HG03432 (cell line): ENCODE results near the gene PELI2.

Experiments used
- ATAC-seq: cut with Tn5 transposase; IDR thresholded peaks from one replicate; pipeline ENCODE4 v1.9.1; 2021; ENCODE audit warnings: mild to moderate bottlenecking, moderate library complexity; ENCODE audit not compliant: unreplicated experiment

PELI2 gene, protein sequence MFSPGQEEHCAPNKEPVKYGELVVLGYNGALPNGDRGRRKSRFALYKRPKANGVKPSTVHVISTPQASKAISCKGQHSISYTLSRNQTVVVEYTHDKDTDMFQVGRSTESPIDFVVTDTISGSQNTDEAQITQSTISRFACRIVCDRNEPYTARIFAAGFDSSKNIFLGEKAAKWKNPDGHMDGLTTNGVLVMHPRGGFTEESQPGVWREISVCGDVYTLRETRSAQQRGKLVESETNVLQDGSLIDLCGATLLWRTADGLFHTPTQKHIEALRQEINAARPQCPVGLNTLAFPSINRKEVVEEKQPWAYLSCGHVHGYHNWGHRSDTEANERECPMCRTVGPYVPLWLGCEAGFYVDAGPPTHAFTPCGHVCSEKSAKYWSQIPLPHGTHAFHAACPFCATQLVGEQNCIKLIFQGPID

DNA sequence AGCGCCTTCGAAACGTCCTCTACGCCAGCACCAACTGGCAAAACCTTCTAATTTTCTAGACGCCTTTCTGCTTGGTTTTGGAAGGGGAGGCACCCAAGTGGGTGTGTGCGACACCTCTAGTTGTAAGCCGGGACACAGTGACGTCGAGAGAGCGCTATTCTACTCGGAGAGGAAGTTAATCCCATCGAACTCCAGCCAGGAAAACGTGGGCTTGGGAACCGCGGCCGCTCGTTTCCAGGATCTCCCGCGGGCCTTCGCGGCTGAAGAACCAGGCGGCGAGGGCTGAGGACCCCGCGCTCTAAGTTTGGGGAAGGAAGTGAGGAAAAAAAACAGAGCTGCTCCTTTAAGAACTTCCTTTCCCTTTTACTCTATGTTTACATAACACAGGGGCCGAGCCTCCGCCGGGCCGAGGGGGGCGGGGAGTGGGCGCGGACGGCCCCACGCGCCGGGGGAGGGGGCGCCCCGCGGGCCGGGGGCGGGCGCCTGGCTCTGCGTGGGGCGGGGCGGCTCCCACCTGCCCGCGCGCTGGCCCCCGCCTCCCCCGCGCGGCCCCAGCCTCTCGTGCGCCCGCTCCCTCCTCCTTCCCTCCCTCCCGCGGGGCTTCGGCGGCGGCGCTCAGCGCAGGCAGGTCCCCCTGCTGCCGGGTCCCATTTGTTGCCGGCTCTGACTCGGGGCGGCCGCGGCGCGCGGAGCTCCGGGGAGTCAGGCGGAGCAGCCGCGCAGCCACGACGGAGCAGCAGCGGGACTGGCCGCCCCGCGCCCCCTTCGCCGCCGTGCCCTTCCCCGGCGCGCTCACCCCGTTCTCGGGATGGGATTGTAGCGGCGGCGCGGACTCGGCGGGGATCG, at the start of gene PELI2:
Gene PELI2 (plus strand): TSS at position 647 of the 846 bp plus-strand sequence. CDS start 250 bp downstream, outside the sequence.
- ATAC-seq: peak; percentile 73

DNA sequence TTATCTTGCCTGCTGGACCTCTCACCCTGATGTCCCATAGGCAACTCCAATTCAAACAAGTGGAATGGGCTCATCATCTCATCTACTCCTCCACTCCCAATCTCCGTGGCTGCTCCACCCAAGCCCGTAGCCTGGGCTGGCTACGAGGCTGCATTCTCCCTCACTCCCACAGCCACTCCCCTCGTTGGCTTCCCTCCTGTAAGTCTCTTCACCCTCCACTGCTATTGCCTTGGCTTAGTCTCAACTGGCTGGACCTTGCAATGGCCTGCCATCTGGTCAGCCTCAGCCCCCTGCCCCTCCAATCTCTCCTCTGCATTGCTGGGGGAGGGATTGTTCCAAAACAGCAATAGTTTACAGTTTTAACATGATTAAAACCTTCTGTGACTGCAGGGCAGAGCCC, 44.4 kb upstream of the PELI2 start:
- no peak for ATAC-seq

DNA sequence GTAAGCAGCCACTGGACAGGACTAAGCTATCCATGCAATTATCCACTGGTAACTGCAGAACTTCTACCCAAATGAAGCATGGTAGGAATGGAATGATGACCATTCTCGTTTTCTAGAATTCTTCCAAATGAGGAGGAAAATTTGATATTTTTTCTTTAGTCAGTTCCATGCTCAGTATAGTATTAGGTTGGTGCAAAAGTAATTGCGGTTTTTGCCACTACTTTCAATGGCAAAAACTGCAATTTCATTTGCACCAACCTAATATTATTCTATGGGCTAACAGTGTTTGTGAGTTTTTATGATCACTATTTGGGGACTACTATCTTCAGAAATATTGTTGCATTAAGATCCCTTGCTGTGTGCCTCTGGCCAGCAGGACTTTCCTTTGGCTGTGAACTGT, 42.9 kb upstream of the PELI2 start:
- no peak for ATAC-seq

DNA sequence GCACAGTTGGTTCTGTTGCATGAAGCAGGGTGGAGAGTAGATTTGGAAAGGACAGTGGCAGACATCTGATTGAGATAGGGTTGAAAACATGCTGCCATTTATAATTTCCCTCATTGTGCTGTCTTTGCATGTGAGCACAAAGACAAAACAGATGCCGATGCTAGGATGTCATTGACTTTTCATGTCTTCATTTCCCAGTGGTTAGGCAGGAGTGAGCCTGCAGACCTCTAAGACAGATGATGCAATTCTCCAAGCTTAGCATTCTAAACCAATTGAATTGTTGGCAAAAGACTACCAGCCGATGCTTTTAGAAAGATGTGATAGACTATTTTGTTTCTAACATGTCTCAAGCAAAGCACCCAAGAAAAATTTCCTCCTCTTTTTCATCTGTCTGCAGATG, 37.1 kb upstream of the PELI2 start:
- ATAC-seq: no peak

DNA sequence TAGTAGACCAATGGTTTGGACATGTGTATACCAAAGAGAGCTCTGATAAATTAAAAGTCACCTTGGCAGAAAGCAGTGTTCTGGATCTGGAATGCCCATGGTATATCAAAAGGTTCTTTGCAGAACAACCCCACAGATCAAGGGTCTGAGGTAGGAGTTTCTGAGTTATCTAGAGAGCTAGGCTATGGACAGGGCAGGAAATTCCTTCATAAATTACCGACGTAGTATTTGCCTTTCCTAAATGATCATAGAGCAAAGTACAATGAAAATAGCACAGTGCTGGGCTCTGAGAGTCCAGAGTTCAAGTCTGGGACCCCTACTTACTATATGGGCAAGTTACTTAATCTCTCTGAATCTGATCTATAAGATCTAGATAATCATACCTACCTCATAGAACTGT, 35.3 kb upstream of the PELI2 start:
- no peak for ATAC-seq

DNA sequence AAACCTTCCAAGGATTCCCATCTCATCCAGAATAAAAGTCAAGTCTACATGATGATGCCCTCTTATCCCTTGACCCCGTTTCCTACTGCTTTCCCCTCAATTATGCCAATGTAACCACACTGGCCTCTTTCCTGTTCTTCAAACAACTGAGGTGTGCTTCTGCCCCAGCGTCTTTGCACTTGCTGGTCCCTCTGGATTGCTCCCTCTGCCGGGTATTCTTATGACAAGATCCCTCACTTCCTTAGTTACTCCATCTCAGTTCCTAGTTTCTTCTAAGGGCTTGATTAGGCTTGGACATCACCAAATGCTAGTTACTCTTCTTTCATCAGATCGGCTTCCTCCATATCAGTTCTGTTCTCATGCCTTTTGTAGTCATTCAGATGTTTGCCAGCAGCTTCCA, 32.7 kb upstream of the PELI2 start:
- ATAC-seq: no peak

DNA sequence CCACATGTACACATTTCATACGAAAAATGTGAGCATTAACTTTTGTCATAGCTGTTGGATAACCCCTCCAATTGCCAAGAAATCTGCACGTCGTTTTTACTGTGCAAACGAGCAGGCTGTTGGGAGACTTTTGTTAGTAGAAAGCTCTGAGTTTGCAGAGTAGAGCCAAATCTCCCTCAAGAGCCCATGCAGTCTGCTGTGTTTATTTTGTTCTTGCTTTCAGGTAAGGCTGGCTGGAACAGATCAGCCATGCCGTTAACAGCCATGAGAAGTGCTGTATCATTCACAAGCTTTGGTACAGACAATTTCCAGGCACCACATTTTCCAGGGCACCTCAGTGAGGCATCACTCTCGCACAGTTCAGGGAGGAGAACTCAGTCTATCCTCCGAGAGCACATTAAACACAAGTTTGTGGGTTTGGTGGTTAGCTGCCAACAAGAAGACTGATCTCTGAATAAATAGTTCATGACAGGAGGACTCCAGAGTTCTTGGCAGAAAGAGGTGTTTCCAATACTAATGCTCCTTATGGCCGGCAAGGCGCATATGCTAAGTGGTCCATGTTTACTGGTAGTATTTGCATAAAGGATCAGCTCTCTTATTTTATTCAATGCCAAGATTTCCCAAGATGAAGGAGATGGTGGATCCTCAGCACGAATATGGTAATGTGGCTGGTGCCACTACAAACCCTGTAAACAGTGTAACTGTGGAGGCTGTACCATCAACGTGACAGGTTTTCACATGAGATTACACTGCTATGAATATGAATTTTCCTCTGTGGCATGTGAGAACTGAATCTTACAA, 30.3 kb upstream of the PELI2 start:
- no peak for ATAC-seq

DNA sequence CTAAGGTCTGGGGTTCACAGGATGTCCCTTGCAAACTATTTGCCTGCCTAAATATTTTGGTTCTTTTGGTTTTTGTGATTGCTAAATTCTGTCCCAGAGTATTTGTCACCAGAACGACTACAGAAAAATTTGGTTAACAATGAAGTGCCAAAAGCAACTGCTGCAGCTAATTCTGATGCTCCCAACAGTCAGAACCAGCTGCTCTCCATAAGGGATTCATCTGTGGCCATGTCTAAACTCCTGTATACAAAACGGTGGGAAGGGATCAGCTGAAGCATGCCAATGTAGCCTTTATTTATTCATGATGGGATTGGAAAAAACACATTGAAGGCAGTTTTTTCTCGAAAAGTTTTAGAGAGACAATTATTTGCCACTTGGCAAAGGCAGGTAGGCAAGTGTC, 29.3 kb upstream of the PELI2 start:
- no peak for ATAC-seq

DNA sequence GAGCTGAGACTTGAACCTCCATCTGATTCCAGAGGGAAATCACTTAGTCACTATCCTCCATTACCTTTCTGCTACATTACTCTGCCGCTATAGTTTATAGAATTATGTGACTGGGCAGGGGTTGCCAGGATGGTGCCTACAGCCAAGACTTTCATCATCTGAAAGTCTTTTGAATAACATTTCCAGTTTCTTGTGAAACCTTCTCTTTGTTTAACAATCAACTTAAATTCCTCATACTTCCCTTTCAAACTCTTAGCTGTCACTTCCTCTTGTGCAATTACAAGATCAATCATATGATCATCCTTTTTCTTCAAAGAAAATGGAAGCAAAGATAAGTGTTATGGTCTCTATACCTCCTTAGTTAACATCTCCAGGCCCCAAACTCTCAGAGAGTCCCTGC, 25.4 kb upstream of the PELI2 start:
- no peak for ATAC-seq

DNA sequence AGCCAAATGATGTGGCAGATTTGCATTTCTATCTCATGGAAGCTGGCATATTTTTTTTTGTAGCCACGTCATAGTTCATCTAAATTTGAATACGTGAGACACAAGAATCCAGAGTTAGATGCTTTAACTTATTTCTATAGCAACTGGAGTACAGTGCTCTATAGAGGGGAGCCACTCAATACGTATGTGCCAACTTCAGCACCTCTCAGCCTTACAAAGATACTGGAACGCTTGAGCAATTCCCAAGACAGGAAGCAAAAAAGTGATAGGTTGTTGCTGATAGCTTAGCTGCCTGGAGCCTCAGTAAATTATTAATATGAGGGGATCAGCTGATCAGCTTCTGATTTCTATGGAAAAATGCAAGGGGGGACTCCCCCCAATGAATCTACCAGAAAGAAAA, 24.1 kb upstream of the PELI2 start:
- no peak for ATAC-seq

DNA sequence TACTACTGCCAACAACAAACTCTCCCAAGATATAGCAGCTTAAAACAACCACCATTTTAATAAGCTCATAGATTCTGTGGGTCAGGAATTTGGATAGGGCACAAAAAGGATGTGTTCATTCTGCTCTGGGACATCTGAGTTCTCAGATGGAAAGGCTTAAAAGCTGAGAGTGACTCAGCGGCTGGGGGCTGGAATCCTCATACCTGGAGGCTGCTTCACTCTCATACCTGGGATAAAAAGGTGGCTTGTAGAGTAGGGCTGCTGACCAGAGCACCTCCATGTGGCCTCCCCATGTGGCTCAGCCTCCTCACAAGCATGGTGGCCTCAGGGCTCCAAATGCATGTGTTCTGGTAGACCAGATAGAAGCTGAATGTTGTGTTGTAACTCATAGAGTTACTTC, 20.2 kb upstream of the PELI2 start:
- ATAC-seq: no peak

DNA sequence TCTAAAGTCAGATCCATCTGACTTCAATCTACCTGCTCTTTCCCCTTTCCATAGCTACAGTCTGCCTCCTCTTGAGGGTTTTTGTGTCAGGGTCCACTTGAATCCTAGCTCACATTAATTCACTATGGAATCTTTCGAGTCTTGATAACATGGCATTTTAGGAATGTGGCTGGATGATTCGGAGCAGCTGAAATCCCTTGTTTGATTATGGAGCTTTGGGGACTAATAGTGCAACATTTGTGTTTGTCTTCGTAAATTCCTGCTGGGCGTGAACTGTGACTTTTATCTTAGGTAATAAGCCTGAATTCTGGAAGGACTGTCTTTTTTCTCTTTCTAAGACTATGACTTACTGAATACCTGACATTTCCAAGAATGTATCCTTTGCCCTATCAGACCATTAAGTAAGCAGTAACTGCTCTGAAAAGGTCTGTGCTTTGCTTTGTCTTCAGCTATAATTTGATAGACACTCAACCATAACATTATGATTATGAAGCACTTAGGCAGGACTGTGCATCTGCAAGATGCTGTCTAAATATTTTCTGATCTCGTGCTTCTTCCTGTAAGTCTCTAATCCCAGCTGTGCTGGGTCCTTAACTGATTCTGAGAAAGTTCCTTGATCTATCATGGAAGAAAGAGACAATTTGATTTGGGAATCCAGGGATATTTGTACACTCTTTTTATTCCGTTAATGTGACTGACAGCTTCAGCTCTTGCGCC, 19.0 kb upstream of the PELI2 start:
- ATAC-seq: no peak

DNA sequence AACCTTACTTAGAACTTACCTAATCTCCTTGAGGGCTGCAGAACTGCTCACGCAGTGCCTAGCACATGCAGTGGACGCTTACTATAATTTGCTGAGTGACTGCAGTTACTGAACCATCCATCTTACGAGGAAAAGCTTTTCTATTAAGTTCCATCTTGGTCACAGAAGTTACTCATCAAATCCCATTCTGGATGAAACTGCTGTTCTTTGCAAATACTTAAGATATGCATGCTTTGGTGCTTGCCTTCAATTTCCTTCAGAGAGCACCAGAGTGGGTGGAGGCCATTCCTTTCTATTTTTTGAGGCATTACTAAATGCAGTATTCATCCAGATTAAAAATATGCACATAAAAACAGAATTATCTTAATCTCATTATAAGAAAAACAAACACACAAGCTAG, 17.7 kb upstream of the PELI2 start:
- no peak for ATAC-seq

DNA sequence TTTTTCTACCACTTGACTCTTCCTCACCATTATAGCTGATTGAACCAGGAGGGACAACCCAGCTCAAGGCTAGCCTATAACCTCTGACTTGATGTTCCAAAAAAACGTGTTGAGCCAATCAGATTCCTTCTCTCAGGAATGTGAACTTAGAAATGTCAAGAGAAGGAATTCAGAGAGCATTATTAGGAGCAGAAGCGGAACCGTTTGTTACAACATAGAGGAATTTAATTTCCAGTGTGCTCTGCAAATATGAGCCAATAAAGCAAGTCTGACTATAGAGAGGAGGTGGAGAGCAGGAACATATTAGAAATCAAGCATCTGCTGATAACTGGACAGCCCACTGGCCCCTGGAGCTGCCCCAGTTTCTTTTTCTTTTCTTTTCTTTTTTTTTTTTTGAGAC, 15.3 kb upstream of the PELI2 start:
- no peak for ATAC-seq

DNA sequence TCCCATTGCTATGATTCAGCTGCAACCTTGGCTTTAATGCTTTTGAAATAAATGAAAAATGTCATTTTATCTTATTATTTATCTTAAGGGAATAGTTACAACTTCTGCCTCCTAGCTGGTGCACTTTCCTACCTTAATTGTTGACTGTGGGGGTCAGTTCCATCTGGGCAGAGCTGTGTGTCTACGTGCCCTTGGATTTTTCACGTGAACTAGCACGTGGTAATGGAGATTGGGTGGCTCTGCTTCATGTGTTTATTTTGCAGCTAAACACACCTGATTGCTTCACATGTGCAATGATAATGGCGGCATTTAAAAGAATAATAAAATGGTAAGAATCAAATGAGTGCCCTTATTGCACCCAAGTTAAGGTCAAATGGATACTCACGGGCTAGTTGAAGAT, 10.6 kb upstream of the PELI2 start:
- no peak for ATAC-seq

DNA sequence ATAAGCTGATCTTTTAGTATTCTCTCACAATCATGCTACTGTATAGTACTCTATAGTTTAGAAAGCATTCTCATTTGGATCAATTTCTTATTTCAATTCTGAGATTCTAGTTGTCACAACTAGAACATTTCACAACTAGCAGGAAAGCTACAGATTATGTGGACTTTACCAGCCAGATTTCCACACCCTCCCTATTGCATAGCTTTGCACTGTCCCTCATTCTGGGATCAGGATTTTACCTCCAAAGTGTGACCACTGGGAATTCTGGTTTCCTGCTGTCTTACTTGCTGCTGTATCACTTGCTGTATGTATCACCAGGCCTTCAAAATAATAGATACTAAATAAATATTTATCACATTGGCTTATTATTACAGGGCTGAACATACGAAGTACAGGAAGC, 10.2 kb upstream of the PELI2 start:
- ATAC-seq: no peak

DNA sequence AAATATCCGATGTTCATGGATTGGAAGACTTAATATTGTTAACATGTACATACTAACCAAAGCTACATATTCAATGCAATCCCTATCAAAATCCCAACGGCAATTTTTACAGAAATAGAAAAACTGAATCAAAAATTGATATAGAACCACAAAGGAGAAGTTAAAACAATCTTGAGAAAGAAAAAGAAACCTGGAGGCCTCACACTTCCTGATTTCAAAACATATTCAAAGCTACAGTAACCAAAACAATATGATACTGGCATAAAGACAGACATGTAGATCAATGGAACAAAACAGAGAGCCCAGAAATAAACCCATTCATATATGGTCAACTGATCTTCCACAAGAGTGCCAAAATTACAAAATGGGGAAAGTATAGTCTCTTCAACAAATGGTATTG, 5.4 kb upstream of the PELI2 start:
- no peak for ATAC-seq

DNA sequence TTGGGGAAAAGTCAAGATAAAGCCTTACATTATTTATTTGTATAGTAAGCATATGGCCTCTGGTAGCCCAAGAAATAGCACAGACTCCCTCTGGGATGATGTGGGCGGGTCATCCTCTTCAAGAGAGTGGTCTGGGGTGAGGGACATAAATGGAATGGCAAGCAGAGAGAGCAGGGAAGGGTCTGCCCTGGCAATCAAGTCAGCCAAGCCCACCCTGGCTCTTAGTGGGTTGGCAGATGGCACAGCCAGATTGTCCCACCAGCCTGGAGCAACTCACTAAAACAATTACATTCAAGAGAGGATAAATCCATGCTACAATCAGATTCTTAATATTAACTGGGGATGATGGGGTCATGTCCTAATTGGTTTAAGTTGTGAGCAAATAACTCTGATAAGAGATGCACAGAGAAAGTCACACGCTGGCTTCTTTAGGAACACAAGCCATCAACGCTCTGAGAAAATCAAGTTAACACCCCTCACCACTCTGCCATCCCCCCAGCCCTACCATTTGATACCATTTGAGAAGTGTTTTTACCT, 2.8 kb upstream of the PELI2 start:
- ATAC-seq: no peak

DNA sequence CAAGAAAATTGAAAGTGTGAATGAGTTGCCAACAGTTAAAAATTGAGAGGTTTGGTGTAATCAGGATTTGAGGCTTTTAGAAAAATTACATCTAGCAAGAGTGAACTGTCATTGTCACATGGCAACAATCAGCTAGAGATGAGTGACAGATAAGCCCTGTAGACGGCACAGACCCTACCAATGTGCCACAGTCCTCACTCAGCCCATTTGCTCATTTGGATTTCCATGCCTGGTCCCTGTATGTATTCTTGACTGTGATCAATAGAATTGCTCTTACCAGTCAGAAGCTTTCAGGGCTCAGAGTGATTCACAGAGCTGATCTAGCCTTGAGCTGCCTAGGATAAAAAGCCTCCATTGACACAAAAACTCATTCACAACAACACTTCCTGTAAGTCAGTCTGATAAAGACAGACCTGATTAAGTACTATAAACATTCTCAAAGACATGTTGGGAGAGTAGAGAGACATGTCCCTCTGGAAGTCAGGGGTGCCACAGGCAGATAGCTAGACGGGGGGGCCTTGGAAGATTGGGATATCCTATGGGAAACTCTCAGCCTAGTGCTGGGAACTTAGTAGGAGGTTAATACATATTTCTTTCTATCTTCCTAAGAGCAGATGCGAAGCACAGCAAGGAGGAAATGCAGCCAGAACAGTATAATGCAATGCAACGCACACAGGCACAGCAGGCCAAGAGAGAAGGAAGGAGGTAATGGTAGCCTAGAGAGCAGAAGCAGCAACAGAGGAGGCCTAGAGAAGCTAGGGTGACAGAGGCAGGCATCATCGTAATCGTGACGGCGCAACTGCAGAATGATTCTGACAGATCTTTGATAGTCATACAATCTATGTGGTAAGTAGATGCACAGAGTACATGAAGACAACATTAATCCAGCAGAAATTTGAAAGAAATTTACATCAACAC, 2.0 kb upstream of the PELI2 start:
- no peak for ATAC-seq
